Activated naive CD4-positive, alpha-beta T cell treated with anti-CD3 and anti-CD28 coated beads for 36 hours (primary cell): ENCODE results near the gene HADH. TPM values are rescaled to one million over a fixed set of nuclear protein-coding genes. Genes with fewer than 3 reads are reported as not detected.
"Not testable (repeated sequence)": the region's sequence is repeated elsewhere in the genome, so short reads cannot be mapped to it uniquely, and the experiment has no call there.

Source experiments
- CTCF ChIA-PET: fragments of 350-600 bp; sonication (Branson Sonifier 250); formaldehyde crosslinking; loops from one replicate; lab custom pipeline; 2021; ENCODE audit warnings: antibody characterized with exemption; lab: Charles Lee
- DNase-seq: peaks from one replicate; pipeline ENCODE4 v3.0.0-alpha.2; 2020
- H3K27ac Mint-ChIP-seq: one replicate; pipeline ENCODE4 v1.8.0; 2021; ENCODE audit warnings: mild to moderate bottlenecking, mixed read lengths
- H3K27me3 Mint-ChIP-seq: one replicate; pipeline ENCODE4 v1.8.0; 2021; ENCODE audit warnings: low read depth, mixed read lengths
- H3K36me3 Mint-ChIP-seq: one replicate; pipeline ENCODE4 v1.8.0; 2021; ENCODE audit warnings: low read depth, mixed read lengths
- H3K4me1 Mint-ChIP-seq: one replicate; pipeline ENCODE4 v1.8.0; 2021; ENCODE audit warnings: low read depth, mixed read lengths
- H3K4me3 Mint-ChIP-seq: one replicate; pipeline ENCODE4 v1.8.0; 2021; ENCODE audit warnings: mild to moderate bottlenecking, moderate library complexity, mixed read lengths
- H3K9me3 Mint-ChIP-seq: one replicate; pipeline ENCODE4 v1.8.0; 2021; ENCODE audit warnings: mixed read lengths
- intact Hi-C: fragments of 100-400 bp; cut with micrococcal nuclease; formaldehyde crosslinking; loops from one replicate; pipeline ENCODE4 v1.15.1; 2023
- total RNA-seq, 2 experiments: library from RNA; stranded (reverse); gene quantifications; one replicate each; pipeline ENCODE4 v1.2.3, GENCODE V29; 2021

Gene HADH
- total RNA-seq, 2 experiments from 2014 or later = 56.1 to 57.6 TPM

- H3K27ac Mint-ChIP-seq = peak overlapping the region; percentile 98
Observed at GRCh38 chr4:108036213-108036612, 46.5 kb downstream of the HADH start.

GRCh38 chr4:108037884-108038283, 48.2 kb downstream of the HADH start:
- Mint-ChIP-seq H3K4me1 (peaks cover 58% of the 10 kb centered on the region), H3K27ac (peak overlapping the region; percentile 98), H3K9me3 (no peaks in the 10 kb centered on the region), H3K27me3 (no peaks in the 10 kb centered on the region), H3K36me3 (peaks cover 18% of the 10 kb centered on the region), H3K4me3 (no peak overlapping the region)
- no peak for DNase-seq
- intact Hi-C loops = loop anchor here (1.0 kb wide), 1 partner anchor 34 kb away; no protein-coding TSS in a partner anchor
- CTCF ChIA-PET = interaction anchor here (1.1 to 1.6 kb wide), 2 partner anchors 15 to 71 kb away, joined by 3 read pairs; no protein-coding TSS in a partner anchor

More at GRCh38 chr4:108036213-108036612, 46.5 kb downstream of the HADH start:
- peak; percentile 91 for DNase-seq
- intact Hi-C loops = loop anchor here (1.0 kb wide), 1 partner anchor 9 kb away; no protein-coding TSS in a partner anchor
- Mint-ChIP-seq H3K9me3 (peaks cover 1% of the 10 kb centered on the region), H3K27me3 (no peaks in the 10 kb centered on the region), H3K36me3 (peaks cover 20% of the 10 kb centered on the region), H3K4me1 (peaks cover 69% of the 10 kb centered on the region), H3K4me3 (peak overlapping the region; percentile 72)
- CTCF ChIA-PET = interaction anchor here (0.6 to 1.6 kb wide), 10 partner anchors 10 to 280 kb away, joined by 3 to 6 read pairs (median 4); no protein-coding TSS in a partner anchor

GRCh38 chr4:108042927-108043326, 53.2 kb downstream of the HADH start:
- CTCF ChIA-PET = interaction anchor here (0.9 to 2.1 kb wide), 10 partner anchors 8 to 530 kb away, joined by 3 to 10 read pairs (median 5); no protein-coding TSS in a partner anchor
- peaks cover 18% of the 10 kb centered on the region for H3K36me3 Mint-ChIP-seq
- no peaks in the 10 kb centered on the region for H3K9me3 Mint-ChIP-seq
- no peaks in the 10 kb centered on the region for H3K27me3 Mint-ChIP-seq
- peaks cover 54% of the 10 kb centered on the region for H3K4me1 Mint-ChIP-seq
- DNase-seq = peak; percentile 55
- intact Hi-C loops = loop anchor here (1.0 kb wide), 1 partner anchor 529 kb away; no protein-coding TSS in a partner anchor
- peak overlapping the region; percentile 78 for H3K27ac Mint-ChIP-seq
- H3K4me3 Mint-ChIP-seq = no peak overlapping the region

GRCh38 chr4:108043526-108043925, 53.8 kb downstream of the HADH start:
- Mint-ChIP-seq H3K4me1 (peaks cover 53% of the 10 kb centered on the region), H3K27ac (peak overlapping the region; percentile 78), H3K4me3 (no peak overlapping the region), H3K27me3 (no peaks in the 10 kb centered on the region), H3K36me3 (peaks cover 23% of the 10 kb centered on the region), H3K9me3 (no peaks in the 10 kb centered on the region)
- DNase-seq = no peak
- intact Hi-C loops = loop anchor here (1.0 kb wide), 1 partner anchor 529 kb away; no protein-coding TSS in a partner anchor
- CTCF ChIA-PET = interaction anchor here (0.9 to 2.1 kb wide), 12 partner anchors 8 to 529 kb away, joined by 3 to 10 read pairs (median 4); no protein-coding TSS in a partner anchor

- CTCF ChIA-PET = interaction anchor here (0.8 to 2.0 kb wide), 3 partner anchors 15 to 528 kb away, joined by 3 to 4 read pairs (median 3); no protein-coding TSS in a partner anchor
- peak overlapping the region; percentile 89 for H3K27ac Mint-ChIP-seq
- H3K36me3 Mint-ChIP-seq = peaks cover 38% of the 10 kb centered on the region
- H3K4me3 Mint-ChIP-seq = no peak overlapping the region
- DNase-seq = no peak
- H3K27me3 Mint-ChIP-seq = no peaks in the 10 kb centered on the region
- no peaks in the 10 kb centered on the region for H3K9me3 Mint-ChIP-seq
- intact Hi-C loops = loop anchor here (1.0 to 5.0 kb wide), 3 partner anchors 9 to 577 kb away; partner anchors contain the start of gene RPL34
- peaks cover 63% of the 10 kb centered on the region for H3K4me1 Mint-ChIP-seq
Observed at GRCh38 chr4:108044951-108045686, 55.4 kb downstream of the HADH start.

GRCh38 chr4:108045687-108046024, 56.0 kb downstream of the HADH start:
- H3K4me1 Mint-ChIP-seq = peaks cover 68% of the 10 kb centered on the region
- intact Hi-C loops = loop anchor here (1.0 to 5.0 kb wide), 3 partner anchors 9 to 577 kb away; partner anchors contain the start of gene RPL34
- CTCF ChIA-PET = interaction anchor here (0.8 to 2.0 kb wide), 3 partner anchors 14 to 527 kb away, joined by 3 to 4 read pairs (median 3); no protein-coding TSS in a partner anchor

GRCh38 chr4:108047199-108047598, 57.5 kb downstream of the HADH start:
- Mint-ChIP-seq H3K9me3 (no peaks in the 10 kb centered on the region), H3K4me1 (peaks cover 83% of the 10 kb centered on the region), H3K27ac (peak overlapping the region; percentile 89), H3K27me3 (no peaks in the 10 kb centered on the region), H3K4me3 (no peak overlapping the region), H3K36me3 (peaks cover 45% of the 10 kb centered on the region)
- intact Hi-C loops = loop anchor here (5.0 kb wide), 1 partner anchor 575 kb away; the partner anchor contains the start of gene RPL34
- CTCF ChIA-PET = interaction anchor here (0.9 to 2.9 kb wide), 6 partner anchors 13 to 526 kb away, joined by 3 to 10 read pairs (median 4); no protein-coding TSS in a partner anchor
- DNase-seq = no peak

More at GRCh38 chr4:108045687-108046024, 56.0 kb downstream of the HADH start:
- peak; percentile 67 for DNase-seq
- peaks cover 38% of the 10 kb centered on the region for H3K36me3 Mint-ChIP-seq
- no peaks in the 10 kb centered on the region for H3K27me3 Mint-ChIP-seq
- H3K27ac Mint-ChIP-seq = peak overlapping the region; percentile 89
- H3K4me3 Mint-ChIP-seq = no peak overlapping the region
- H3K9me3 Mint-ChIP-seq = no peaks in the 10 kb centered on the region

GRCh38 chr4:108048157-108048556, 58.5 kb downstream of the HADH start:
- H3K27me3 Mint-ChIP-seq = no peaks in the 10 kb centered on the region
- no peaks in the 10 kb centered on the region for H3K9me3 Mint-ChIP-seq
- no peak for DNase-seq
- H3K36me3 Mint-ChIP-seq = peaks cover 53% of the 10 kb centered on the region
- peak overlapping the region; percentile 3 for H3K4me3 Mint-ChIP-seq
- CTCF ChIA-PET = interaction anchor here (0.9 to 2.9 kb wide), 3 partner anchors 8 to 29 kb away, joined by 3 to 10 read pairs (median 8); no protein-coding TSS in a partner anchor
- peaks cover 92% of the 10 kb centered on the region for H3K4me1 Mint-ChIP-seq
- H3K27ac Mint-ChIP-seq = peak overlapping the region; percentile 93
- intact Hi-C loops = loop anchor here (5.0 kb wide), 1 partner anchor 574 kb away; the partner anchor contains the start of gene RPL34

- H3K4me3 Mint-ChIP-seq = peak overlapping the region; percentile 81
- CTCF ChIA-PET = interaction anchor here (2.9 kb wide), 1 partner anchor 19 kb away, joined by 10 read pairs; no protein-coding TSS in a partner anchor
- intact Hi-C loops = loop anchor here (1.0 to 5.0 kb wide), 3 partner anchors 18 to 573 kb away; partner anchors contain the start of gene RPL34
Observed at GRCh38 chr4:108048997-108049396, 59.3 kb downstream of the HADH start.

GRCh38 chr4:108049406-108049805, 59.7 kb downstream of the HADH start:
- intact Hi-C loops = loop anchor here (1.0 to 5.0 kb wide), 3 partner anchors 18 to 573 kb away; partner anchors contain the start of gene RPL34

More at GRCh38 chr4:108048997-108049396, 59.3 kb downstream of the HADH start:
- no peaks in the 10 kb centered on the region for H3K27me3 Mint-ChIP-seq
- no peak for DNase-seq
- H3K9me3 Mint-ChIP-seq = no peaks in the 10 kb centered on the region
- peak overlapping the region; percentile 93 for H3K27ac Mint-ChIP-seq
- H3K4me1 Mint-ChIP-seq = peaks cover 92% of the 10 kb centered on the region
- peaks cover 59% of the 10 kb centered on the region for H3K36me3 Mint-ChIP-seq

GRCh38 chr4:108050166-108051111, 60.8 kb downstream of the HADH start:
- intact Hi-C loops = loop anchor here (5.0 kb wide), 1 partner anchor 307 kb away; no protein-coding TSS in a partner anchor
- peaks cover 92% of the 10 kb centered on the region for H3K4me1 Mint-ChIP-seq
- DNase-seq, H3K9me3 Mint-ChIP-seq, H3K27me3 Mint-ChIP-seq: not testable (repeated sequence)
- H3K36me3 Mint-ChIP-seq = peaks cover 63% of the 10 kb centered on the region
- H3K27ac Mint-ChIP-seq = peak overlapping the region; percentile 93
- H3K4me3 Mint-ChIP-seq = peak overlapping the region; percentile 81
- CTCF ChIA-PET = interaction anchor here (0.6 to 1.4 kb wide), 5 partner anchors 9 to 32 kb away, joined by 3 to 6 read pairs (median 4); no protein-coding TSS in a partner anchor

More at GRCh38 chr4:108049406-108049805, 59.7 kb downstream of the HADH start:
- Mint-ChIP-seq H3K4me1 (peaks cover 92% of the 10 kb centered on the region), H3K36me3 (peaks cover 63% of the 10 kb centered on the region), H3K9me3 (no peaks in the 10 kb centered on the region), H3K4me3 (peak overlapping the region; percentile 81), H3K27ac (peak overlapping the region; percentile 93), H3K27me3 (no peaks in the 10 kb centered on the region)
- CTCF ChIA-PET = interaction anchor here (0.9 to 1.4 kb wide), 2 partner anchors 10 to 31 kb away, joined by 3 to 6 read pairs; no protein-coding TSS in a partner anchor
- peak; percentile 74 for DNase-seq
